NCI-H1048 (cell line): ENCODE results near the gene MLC1.
"Not testable (repeated sequence)": the region's sequence is repeated elsewhere in the genome, so short reads cannot be mapped to it uniquely, and the experiment has no call there.

Source experiments
- DNase-seq: peaks from one replicate; lab custom pipeline; 2025; lab: John Stamatoyannopoulos, UW

The MLC1 gene

GRCh38 chr22:50102946-50103345, 17.7 kb upstream of the MLC1 start:
- DNase-seq = no peak

- no peak for DNase-seq
Measured at GRCh38 chr22:50101870-50102565, 16.8 kb upstream of the MLC1 start.

- no peak for DNase-seq
Measured at GRCh38 chr22:50098052-50098451, 12.8 kb upstream of the MLC1 start.

- no peak for DNase-seq
Measured at GRCh38 chr22:50092342-50092741, 7.1 kb upstream of the MLC1 start.

GRCh38 chr22:50091092-50091768, 6.0 kb upstream of the MLC1 start:
- no peak for DNase-seq

- no peak for DNase-seq
Measured at GRCh38 chr22:50090412-50090714, 5.1 kb upstream of the MLC1 start.

GRCh38 chr22:50089682-50090411, 4.6 kb upstream of the MLC1 start, which contains the start of gene MOV10L1:
MOV10L1 (plus strand) TSS chr22:50090006; CDS start chr22:50090089, 83 bp downstream.
- DNase-seq = no peak

- no peak for DNase-seq
Measured at GRCh38 chr22:50089231-50089630, 4.0 kb upstream of the MLC1 start.

- DNase-seq = no peak
Measured at GRCh38 chr22:50088096-50088495, 2.9 kb upstream of the MLC1 start.

- no peak for DNase-seq
Measured at GRCh38 chr22:50087646-50088045, 2.4 kb upstream of the MLC1 start.

- DNase-seq = not testable (repeated sequence)
Measured at GRCh38 chr22:50086975-50087374, 1.7 kb upstream of the MLC1 start.

GRCh38 chr22:50086526-50086925, 1.3 kb upstream of the MLC1 start:
- DNase-seq = no peak

- DNase-seq = no peak
Measured at GRCh38 chr22:50084614-50085021, 608 bp downstream of the MLC1 start.

GRCh38 chr22:50084080-50084477, 1.1 kb downstream of the MLC1 start:
- DNase-seq = no peak

GRCh38 chr22:50083462-50084079, 1.7 kb downstream of the MLC1 start:
- no peak for DNase-seq

GRCh38 chr22:50082961-50083461, 2.2 kb downstream of the MLC1 start:
- DNase-seq = no peak

GRCh38 chr22:50082197-50082715, 3.0 kb downstream of the MLC1 start:
- no peak for DNase-seq

- no peak for DNase-seq
Measured at GRCh38 chr22:50081426-50082196, 3.6 kb downstream of the MLC1 start.

- DNase-seq = no peak
Measured at GRCh38 chr22:50080077-50080465, 5.2 kb downstream of the MLC1 start.

- DNase-seq = no peak
Measured at GRCh38 chr22:50078761-50079160, 6.5 kb downstream of the MLC1 start.

- no peak for DNase-seq
Measured at GRCh38 chr22:50078246-50078645, 7.0 kb downstream of the MLC1 start.
